GM23338 (cell line): ENCODE data around the gene DPH2. TPM values are rescaled to one million over a fixed set of nuclear protein-coding genes. Genes with fewer than 3 reads are reported as not detected.
A peak's percentile ranks its signal among the peaks of the same experiment; 100 is the strongest.

Experiments used
- ATAC-seq: fragments of 200-7000 bp; cut with Tn5 transposase; 3 replicates; pipeline ENCODE4 v1.9.1; 2020
- DNase-seq: peaks from one replicate; pipeline ENCODE4 v3.0.0-alpha.2; 2015; ENCODE audit warnings: low spot score
- H2AFZ ChIP-seq: fragments of 200-600 bp; sonication (generic); 2 replicates; pipeline ENCODE4 v1.8.0; 2016; ENCODE audit warnings: antibody characterized with exemption, mild to moderate bottlenecking, moderate library complexity
- H3F3A ChIP-seq: fragments of 200-600 bp; sonication (generic); replicated peaks from 2 replicates; pipeline ENCODE4 v1.8.0; 2017; ENCODE audit warnings: antibody characterized with exemption, mixed run types, low read depth
- H3K27ac ChIP-seq: fragments of 200-600 bp; sonication (generic); 2 replicates; pipeline ENCODE4 v1.6.1; 2016; ENCODE audit warnings: low read depth
- H3K27me3 ChIP-seq: fragments of 200-600 bp; sonication (generic); 2 replicates; pipeline ENCODE4 v1.8.0; 2016; ENCODE audit warnings: mild to moderate bottlenecking, mixed run types, moderate library complexity; ENCODE audit not compliant: insufficient read depth
- H3K36me3 ChIP-seq: fragments of 200-600 bp; sonication (generic); 2 replicates; pipeline ENCODE4 v1.8.0; 2016; ENCODE audit warnings: mild to moderate bottlenecking; ENCODE audit not compliant: insufficient read depth
- H3K4me1 ChIP-seq: fragments of 200-600 bp; sonication (generic); 2 replicates; pipeline ENCODE4 v1.8.0; 2016; ENCODE audit warnings: mild to moderate bottlenecking, moderate library complexity; ENCODE audit not compliant: insufficient read depth
- H3K4me2 ChIP-seq: fragments of 200-600 bp; sonication (generic); 2 replicates; pipeline ENCODE4 v1.7.1; 2017; ENCODE audit warnings: mixed run types
- H3K4me3 ChIP-seq: fragments of 200-600 bp; sonication (generic); 2 replicates; pipeline ENCODE4 v1.6.1; 2016; ENCODE audit warnings: mixed run types
- H3K79me2 ChIP-seq: fragments of 200-600 bp; sonication (generic); replicated peaks from 2 replicates; pipeline ENCODE4 v1.8.0; 2017; ENCODE audit warnings: mild to moderate bottlenecking; ENCODE audit not compliant: insufficient read depth
- H3K9me2 ChIP-seq: fragments of 200-600 bp; sonication (generic); 2 replicates; pipeline ENCODE4 v1.8.0; 2017; ENCODE audit not compliant: insufficient read depth
- H4K20me1 ChIP-seq: fragments of 200-600 bp; sonication (generic); replicated peaks from 2 replicates; pipeline ENCODE4 v1.8.0; 2017; ENCODE audit warnings: mild to moderate bottlenecking; ENCODE audit not compliant: insufficient read depth
- H3K27ac Mint-ChIP-seq: 2 replicates; pipeline ENCODE4 v1.8.0; 2020; ENCODE audit warnings: inconsistent platforms, mild to moderate bottlenecking, moderate library complexity, mixed read lengths
- H3K27me3 Mint-ChIP-seq: 3 replicates; pipeline ENCODE4 v1.8.0; 2022; ENCODE audit warnings: low read depth, mild to moderate bottlenecking, moderate library complexity, mixed read lengths, inconsistent platforms; ENCODE audit not compliant: insufficient read depth, poor library complexity
- H3K36me3 Mint-ChIP-seq: 3 replicates; pipeline ENCODE4 v1.8.0; 2021; ENCODE audit warnings: low read depth, mild to moderate bottlenecking, inconsistent platforms, moderate library complexity, mixed read lengths
- H3K4me1 Mint-ChIP-seq: 3 replicates; pipeline ENCODE4 v1.8.0; 2020; ENCODE audit warnings: mild to moderate bottlenecking, inconsistent platforms, mixed read lengths
- H3K4me3 Mint-ChIP-seq: 3 replicates; pipeline ENCODE4 v1.8.0; 2021; ENCODE audit warnings: moderate library complexity, mild to moderate bottlenecking, inconsistent platforms, mixed read lengths
- H3K9me3 Mint-ChIP-seq: 3 replicates; pipeline ENCODE4 v1.8.0; 2020; ENCODE audit warnings: moderate library complexity, mild to moderate bottlenecking, inconsistent platforms, mixed read lengths
- CTCF ChIP-seq, 2 experiments: fragments of 200-600 bp in 1 of 2; sonication (generic) in 1 of 2; conservative IDR thresholded peaks; 2 replicates each; pipeline versions ENCODE4 v1.5.1 to v1.6.1; 2016 to 2017; ENCODE audit warnings: antibody characterized with exemption in 2 of 2, low read depth in 2 of 2, mild to moderate bottlenecking in 2 of 2, moderate library complexity in 1 of 2
- ETS1 ChIP-seq: IDR thresholded peaks from 2 replicates; pipeline ENCODE4 v1.6.1; 2016; ENCODE audit warnings: antibody characterized with exemption
- EZH2 ChIP-seq: fragments of 200-600 bp; sonication (generic); IDR thresholded peaks from one replicate; pipeline ENCODE4 v1.8.0; 2017; ENCODE audit warnings: antibody characterized with exemption, mild to moderate bottlenecking, low read depth; ENCODE audit not compliant: unreplicated experiment
- JUNB ChIP-seq: IDR thresholded peaks from one replicate; pipeline ENCODE4 v1.6.1; 2016; ENCODE audit warnings: antibody characterized with exemption; ENCODE audit not compliant: unreplicated experiment
- POLR2AphosphoS5 ChIP-seq: IDR thresholded peaks from 2 replicates; pipeline ENCODE4 v1.6.1; 2016; ENCODE audit warnings: antibody characterized with exemption, low read depth
- STAT1 ChIP-seq: IDR thresholded peaks from one replicate; pipeline ENCODE4 v1.6.1; 2016; ENCODE audit warnings: antibody characterized with exemption; ENCODE audit not compliant: unreplicated experiment
- ZNF462 ChIP-seq: fragments of 250-450 bp; sonication (Bioruptor Pico); IDR thresholded peaks from 2 replicates; pipeline ENCODE4 v1.5.0; 2020; ENCODE audit warnings: mild to moderate bottlenecking, moderate library complexity
- polyA plus RNA-seq: library from polyadenylated mRNA; unstranded; fragments of >200 nt; fragmentation: Nextera tagmentation; extraction: Ambion mirVana; gene quantifications from 2 replicates; pipeline ENCODE4 v1.2.1, GENCODE V29; 2016
- total RNA-seq: library from RNA; depleted of rRNA; stranded (reverse); fragments of >200 nt; shearing (Covaris generic); gene quantifications from 2 replicates; pipeline ENCODE4 v1.2.3, GENCODE V29; 2014

DPH2 gene
- total and polyA plus RNA-seq, 2 experiments from 2014 or later = 32.1 to 90.3 TPM

- no peak for TF ChIP-seq JUNB
- no peak for TF ChIP-seq EZH2
- TF ChIP-seq POLR2AphosphoS5 = no peak
- no peak for TF ChIP-seq ETS1
Measured at GRCh38 chr1:43976045-43976444, 6.2 kb downstream of the DPH2 start (continued).

- peaks cover 29% of the 10 kb centered on the region; the same call in 1 of the 2 replicates for H3F3A ChIP-seq
- H3K27me3 ChIP-seq = no peaks in the 10 kb centered on the region
- no peaks in the 10 kb centered on the region for H3K9me3 Mint-ChIP-seq
- peaks cover 29% of the 10 kb centered on the region for H3K4me1 ChIP-seq
- H4K20me1 ChIP-seq = peaks cover 19% of the 10 kb centered on the region
- no peak for ATAC-seq
- H3K4me2 ChIP-seq = no peak overlapping the region
- H3K27ac ChIP-seq = no peak overlapping the region
- no peak overlapping the region for H3K4me3 ChIP-seq
- peaks cover 16% of the 10 kb centered on the region for H3K79me2 ChIP-seq
- peaks cover 58% of the 10 kb centered on the region for H3K36me3 Mint-ChIP-seq
- DNase-seq = no peak
- H3K27ac Mint-ChIP-seq = no peak overlapping the region
- H3K4me1 Mint-ChIP-seq = peaks cover 43% of the 10 kb centered on the region
- TF ChIP-seq STAT1 (no peak), ZNF462 (CRISPR knock-in tag) (no peak), EZH2 (no peak), CTCF (conservative IDR thresholded peaks at IDR 0.05; ENCODE audit: low read depth in 2 of 2) (no peak)
- H3K9me2 ChIP-seq = no peaks in the 10 kb centered on the region
- peaks cover 31% of the 10 kb centered on the region for H3K27me3 Mint-ChIP-seq
- no peak overlapping the region for H2AFZ ChIP-seq
- 0 out of 2 replicates have a peak, but pooled peaks cover 7% of the 10 kb centered on the region for H3K36me3 ChIP-seq
- H3K4me3 Mint-ChIP-seq = peak overlapping the region; percentile 90
Measured at GRCh38 chr1:43976890-43977289, 7.1 kb downstream of the DPH2 start.
